Fibroblast of skin of right biceps (primary cell): ENCODE data around the gene KCNMB2.
A peak's percentile ranks its signal among the peaks of the same experiment; 100 is the strongest.

Experiments used
- DNase-seq: peaks from one replicate; pipeline ENCODE4 v3.0.0-alpha.2; 2013

The KCNMB2 gene

GRCh38 chr3:178583963-178584575, 47.8 kb downstream of the KCNMB2 start:
- DNase-seq: no peak

DNA sequence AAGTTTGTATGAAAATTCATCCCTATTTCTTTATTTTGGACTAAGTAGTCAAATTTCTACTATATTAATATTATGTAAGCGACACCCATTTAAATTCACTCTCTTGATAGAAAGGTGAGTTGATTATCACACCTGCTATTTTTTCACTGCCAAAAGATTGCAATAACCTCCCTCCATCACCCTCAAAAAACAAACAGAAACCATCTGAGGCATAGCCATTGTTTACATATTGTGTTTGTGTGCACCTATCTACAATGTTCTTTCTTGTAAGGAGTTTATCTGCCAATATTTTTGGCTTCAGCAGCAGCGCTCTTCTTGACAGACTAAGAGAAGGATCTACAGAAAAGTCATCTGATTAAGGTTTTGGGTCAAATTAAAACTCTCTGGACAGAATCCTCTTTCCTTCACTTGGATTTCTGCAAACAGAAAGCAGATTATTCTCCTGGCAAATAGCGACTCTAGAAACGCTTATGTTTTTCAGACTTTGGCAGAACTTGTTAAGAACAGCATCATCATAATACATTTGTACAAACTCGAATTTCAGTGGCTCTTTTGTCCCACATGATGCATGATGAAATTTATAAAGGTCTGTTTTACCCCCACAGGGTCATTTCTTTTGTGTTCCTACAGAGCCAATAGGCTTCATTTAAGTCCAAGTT, 48.6 kb downstream of the KCNMB2 start:
- no peak for DNase-seq

GRCh38 chr3:178585454-178585853, 49.2 kb downstream of the KCNMB2 start:
- DNase-seq: no peak

DNA sequence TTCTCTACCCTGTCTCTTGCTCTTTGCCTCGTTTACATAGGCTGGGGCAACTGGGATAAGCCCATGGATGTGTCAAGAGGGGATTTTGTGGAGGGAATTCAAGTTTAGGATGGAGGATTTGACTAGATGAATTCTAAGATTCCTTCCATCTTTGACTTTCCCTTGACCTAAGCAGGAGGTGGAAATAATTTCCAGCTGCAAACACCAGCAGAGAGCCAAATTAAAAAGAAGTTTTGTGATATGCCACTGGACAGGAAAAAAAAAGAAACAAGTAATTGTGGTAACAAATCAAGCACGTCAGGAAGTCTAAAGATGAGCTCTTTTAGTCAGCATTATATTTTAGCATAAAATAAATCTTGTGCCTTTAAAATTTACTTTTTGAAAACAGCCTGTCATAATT, 49.8 kb downstream of the KCNMB2 start:
- no peak for DNase-seq

- DNase-seq: no peak
These were observed 52.4 kb downstream of the KCNMB2 start for GRCh38 chr3:178588628-178589027.

- DNase-seq: no peak
These were observed 57.5 kb downstream of the KCNMB2 start for GRCh38 chr3:178593786-178594185.

GRCh38 chr3:178597371-178597770, 61.1 kb downstream of the KCNMB2 start:
- no peak for DNase-seq

DNA sequence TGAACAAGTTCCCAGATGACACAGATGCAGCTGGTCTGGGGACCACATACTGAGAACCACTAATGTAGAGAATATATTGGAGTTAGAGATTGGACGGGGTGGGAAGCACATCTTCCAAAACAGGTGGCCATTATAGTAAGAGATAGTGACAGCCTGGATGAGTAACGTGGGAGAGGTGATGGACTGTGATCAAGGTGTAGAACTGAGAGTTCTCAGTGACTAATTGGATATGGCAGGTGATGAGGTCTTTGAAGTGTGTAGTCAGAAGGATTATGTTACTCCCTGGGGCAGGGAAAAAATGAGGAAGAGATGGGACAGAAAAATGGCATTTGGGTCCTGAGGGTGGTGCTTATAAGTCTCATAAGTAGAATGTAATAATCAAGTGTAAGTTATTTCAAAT, 66.6 kb downstream of the KCNMB2 start:
- no peak for DNase-seq

DNA sequence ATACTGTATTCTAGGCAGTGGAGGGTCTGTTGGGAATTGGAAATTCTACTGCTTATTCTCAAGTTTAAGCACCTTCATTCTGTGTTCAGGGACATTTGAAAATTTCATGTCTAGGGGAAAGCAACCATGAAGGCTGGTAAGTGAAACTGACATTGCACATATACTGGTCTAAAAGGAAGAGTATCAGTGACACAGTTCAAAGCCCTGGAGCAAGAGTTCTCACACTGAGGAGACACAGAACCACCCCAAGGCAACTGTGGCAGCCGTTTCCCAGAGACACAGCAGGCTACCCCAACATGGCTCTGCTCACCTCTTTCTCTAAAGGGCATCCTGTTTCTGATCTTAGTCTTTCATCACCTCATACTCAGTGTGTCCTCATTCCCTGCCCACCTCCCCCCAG, 67.5 kb downstream of the KCNMB2 start:
- no peak for DNase-seq

DNA sequence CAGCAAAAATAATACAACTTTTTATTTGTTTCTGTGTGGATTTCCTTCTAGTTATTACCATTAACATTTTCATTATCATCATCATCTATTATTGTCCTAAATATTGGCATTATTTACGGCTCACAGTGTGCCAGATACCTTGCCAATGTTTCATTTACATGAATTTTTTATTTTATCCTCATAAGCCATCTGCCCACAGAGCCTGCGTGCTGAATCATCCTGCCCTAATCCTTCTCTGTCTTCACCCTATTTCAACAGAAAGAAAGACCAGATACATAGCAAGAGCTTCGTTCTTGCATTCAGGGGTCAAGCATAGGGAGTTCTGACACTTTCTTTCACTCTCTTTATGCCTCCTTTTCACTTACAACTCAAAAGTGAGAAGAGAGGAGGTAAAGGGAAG, 82.0 kb downstream of the KCNMB2 start:
- DNase-seq: no peak

DNA sequence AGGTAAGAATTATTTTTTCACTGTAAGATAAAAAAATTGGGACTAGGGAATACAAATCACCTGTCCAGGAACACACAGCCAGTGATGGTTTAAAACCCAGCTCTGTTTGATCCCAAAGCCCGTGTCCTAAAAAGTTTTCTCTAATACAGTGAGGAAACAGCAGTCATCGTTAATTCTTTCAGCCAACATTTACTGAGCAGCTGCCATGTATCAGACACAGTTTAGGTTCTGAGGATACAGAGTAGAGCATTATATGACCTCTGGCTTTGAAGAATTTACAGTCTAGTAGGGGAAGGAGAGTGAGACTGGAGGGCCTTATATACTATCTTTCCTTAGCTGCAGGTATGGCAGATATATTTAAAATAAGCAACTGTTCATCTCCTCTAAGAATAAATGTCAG, 82.7 kb downstream of the KCNMB2 start:
- no peak for DNase-seq

DNA sequence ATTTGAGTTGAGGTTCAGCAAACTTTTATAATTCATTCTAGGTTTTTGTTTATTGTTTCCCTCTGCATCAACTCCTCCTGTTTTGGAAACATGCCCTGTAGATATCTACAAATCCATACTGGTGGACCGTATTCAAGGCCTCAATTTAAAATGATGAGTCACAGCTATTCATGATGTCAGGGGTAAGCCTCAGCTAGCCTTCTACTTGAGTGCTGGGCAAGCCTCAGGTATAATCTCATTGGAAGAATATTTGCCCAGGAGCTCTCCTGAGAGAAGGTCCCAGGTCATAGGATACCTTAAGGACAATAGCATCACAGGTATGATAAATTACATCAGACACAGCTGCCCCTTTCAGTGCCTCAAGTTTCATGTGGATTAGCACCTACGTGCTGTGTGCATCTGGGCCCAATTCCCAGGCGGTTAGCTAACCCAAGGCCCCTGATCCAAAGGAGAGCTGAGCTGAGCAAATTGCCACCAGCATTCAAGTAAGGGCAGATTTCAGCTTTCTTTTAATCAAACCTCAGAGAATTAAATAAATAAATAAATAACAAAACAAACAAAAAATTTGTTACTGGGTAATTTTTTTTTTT, 87.5 kb downstream of the KCNMB2 start:
- DNase-seq: peak; percentile 14

- no peak for DNase-seq
These were observed 88.0 kb downstream of the KCNMB2 start for GRCh38 chr3:178624276-178624675.

GRCh38 chr3:178625053-178625600, 88.9 kb downstream of the KCNMB2 start:
- DNase-seq: no peak

- DNase-seq: no peak
These were observed 91.8 kb downstream of the KCNMB2 start for GRCh38 chr3:178628037-178628436.

GRCh38 chr3:178629430-178630178, 93.4 kb downstream of the KCNMB2 start:
- DNase-seq: no peak

DNA sequence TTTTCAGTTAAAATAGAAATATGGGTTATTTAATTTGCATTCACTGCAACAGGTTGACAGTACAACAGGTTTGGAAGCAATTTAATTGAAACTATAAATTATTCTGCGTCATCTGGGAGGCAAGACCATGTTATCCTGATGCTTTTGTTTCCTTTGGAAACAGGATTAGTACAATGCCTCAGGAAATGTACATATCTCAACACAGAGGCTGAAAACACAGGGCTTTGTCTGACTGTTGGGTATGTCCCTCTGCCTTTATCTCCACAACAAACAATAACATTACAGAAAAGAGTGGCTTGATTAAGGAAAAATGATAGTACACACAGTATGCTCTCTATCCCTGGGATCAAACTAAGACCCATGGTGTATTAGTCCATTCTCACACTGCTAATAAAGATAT, 95.7 kb downstream of the KCNMB2 start:
- no peak for DNase-seq

DNA sequence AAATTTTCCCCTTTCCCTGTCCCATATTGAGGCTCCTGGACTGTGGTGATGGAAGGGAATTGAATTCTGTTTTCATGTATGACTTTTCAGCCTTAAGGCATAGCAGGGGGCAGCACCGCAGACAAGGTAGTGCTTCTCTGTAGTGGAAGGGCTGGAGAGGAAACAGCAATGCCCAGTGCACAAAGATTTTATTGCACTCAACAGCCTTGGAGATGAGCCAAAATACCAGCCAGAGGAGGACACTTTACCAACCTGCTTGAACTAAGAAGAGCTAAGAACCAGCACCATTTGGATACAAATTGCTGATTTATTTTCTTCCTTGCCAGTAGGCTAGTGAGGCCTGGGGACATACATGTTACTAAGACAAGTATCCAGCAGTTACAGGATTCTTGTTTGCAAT, 98.7 kb downstream of the KCNMB2 start:
- no peak for DNase-seq

DNA sequence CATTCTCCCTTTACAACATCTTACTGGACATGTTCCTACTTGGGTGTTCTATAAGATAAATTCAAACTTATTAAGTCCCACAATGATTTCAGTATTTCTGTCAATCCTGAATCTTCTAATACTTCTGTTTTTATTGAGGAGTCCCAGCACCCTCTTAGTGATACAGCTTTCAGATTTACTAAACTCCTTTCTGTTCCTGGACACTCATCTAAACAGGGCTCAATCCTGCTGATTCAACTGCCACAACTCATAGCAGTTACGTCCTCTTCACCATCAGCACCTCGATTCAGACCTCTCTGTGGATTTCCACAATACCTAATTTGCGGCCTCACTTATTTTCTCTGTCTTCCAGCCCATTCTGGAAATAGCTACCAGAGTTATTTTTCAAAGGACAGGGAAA, 101.6 kb downstream of the KCNMB2 start:
- DNase-seq: no peak

- DNase-seq: no peak
These were observed 109.3 kb downstream of the KCNMB2 start for GRCh38 chr3:178645503-178645902.

DNA sequence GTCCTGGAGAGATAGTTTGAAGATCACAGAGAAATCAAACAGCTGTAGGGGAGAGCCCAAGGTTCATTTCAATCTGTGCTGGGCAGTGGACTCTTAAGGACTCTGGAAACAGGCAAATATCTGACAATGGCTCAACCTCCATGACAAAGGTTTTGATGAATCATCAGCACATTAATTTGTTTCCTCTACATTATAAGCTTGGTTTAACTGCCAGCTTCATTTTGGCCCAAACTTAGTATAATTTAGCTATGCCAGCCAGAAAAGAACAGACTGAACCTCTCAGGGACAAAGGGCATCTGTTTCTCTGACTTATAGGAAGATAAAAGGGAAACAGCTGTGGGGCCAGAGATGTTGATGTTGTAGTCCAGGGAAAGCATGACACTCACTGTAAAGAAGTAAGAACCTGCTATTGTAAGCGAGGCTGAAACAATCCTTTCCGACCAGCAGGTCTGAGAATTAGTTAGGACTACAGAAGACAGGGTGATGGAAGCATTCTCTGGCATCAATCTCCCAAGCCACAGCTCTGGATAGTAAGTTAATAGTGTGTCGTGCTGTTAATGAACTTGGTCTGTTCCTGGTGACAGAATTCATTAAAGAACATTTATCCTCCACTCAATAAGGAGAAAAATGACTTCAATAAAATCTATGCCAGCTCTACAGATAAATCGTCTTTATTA, 110.1 kb downstream of the KCNMB2 start:
- DNase-seq: no peak

GRCh38 chr3:178655488-178655887, 119.3 kb downstream of the KCNMB2 start:
- no peak for DNase-seq

GRCh38 chr3:178658694-178659325, 122.6 kb downstream of the KCNMB2 start:
- DNase-seq: no peak
